KMS-11 (cell line): ENCODE measurements around the gene ZSWIM7.

Source experiments
- H2AFZ ChIP-seq: fragments of 200-600 bp; sonication (generic); 2 replicates; pipeline ENCODE4 v1.6.1; 2016; ENCODE audit warnings: antibody characterized with exemption, mixed run types, low read depth
- H3K27ac ChIP-seq: fragments of 200-600 bp; sonication (generic); 2 replicates; pipeline ENCODE4 v1.6.1; 2016; ENCODE audit warnings: mild to moderate bottlenecking, mixed run types
- H3K27me3 ChIP-seq: fragments of 200-600 bp; sonication (generic); 2 replicates; pipeline ENCODE4 v1.6.1; 2017; ENCODE audit warnings: mild to moderate bottlenecking, low read depth, mixed run types, moderate library complexity; ENCODE audit not compliant: insufficient read depth
- H3K36me3 ChIP-seq: fragments of 200-600 bp; sonication (generic); 2 replicates; pipeline ENCODE4 v1.6.1; 2017; ENCODE audit warnings: mild to moderate bottlenecking, mixed run types; ENCODE audit not compliant: insufficient read depth
- H3K4me1 ChIP-seq: fragments of 200-600 bp; sonication (generic); 2 replicates; pipeline ENCODE4 v1.6.1; 2016; ENCODE audit warnings: mild to moderate bottlenecking, low read depth, mixed run types; ENCODE audit not compliant: poor library complexity, severe bottlenecking
- H3K4me2 ChIP-seq: fragments of 200-600 bp; sonication (generic); 2 replicates; pipeline ENCODE4 v1.7.0; 2016; ENCODE audit warnings: mild to moderate bottlenecking, mixed run types
- H3K4me3 ChIP-seq: fragments of 200-600 bp; sonication (generic); IDR thresholded peaks from 2 replicates; pipeline ENCODE4 v1.6.1; 2017; ENCODE audit warnings: low read depth, low read length, mixed read lengths; ENCODE audit not compliant: insufficient read depth
- H3K79me2 ChIP-seq: fragments of 200-600 bp; sonication (generic); 2 replicates; pipeline ENCODE4 v1.6.1; 2016; ENCODE audit warnings: low read depth, mixed run types; ENCODE audit not compliant: insufficient read depth
- H3K9ac ChIP-seq: fragments of 200-600 bp; sonication (generic); 2 replicates; pipeline ENCODE4 v1.6.1; 2016; ENCODE audit warnings: mild to moderate bottlenecking, mixed run types
- H4K20me1 ChIP-seq: fragments of 200-600 bp; sonication (generic); 2 replicates; pipeline ENCODE4 v1.6.1; 2016; ENCODE audit warnings: mild to moderate bottlenecking, mixed run types; ENCODE audit not compliant: insufficient read depth
- TF ChIP-seq, protein P1 (sequence below): fragments of 200-600 bp; sonication (generic); conservative IDR thresholded peaks from 2 replicates; pipeline ENCODE4 v1.6.1; 2017; ENCODE audit warnings: low read depth, mild to moderate bottlenecking, antibody characterized with exemption, low read length, moderate library complexity, mixed read lengths

The ZSWIM7 gene

DNA sequence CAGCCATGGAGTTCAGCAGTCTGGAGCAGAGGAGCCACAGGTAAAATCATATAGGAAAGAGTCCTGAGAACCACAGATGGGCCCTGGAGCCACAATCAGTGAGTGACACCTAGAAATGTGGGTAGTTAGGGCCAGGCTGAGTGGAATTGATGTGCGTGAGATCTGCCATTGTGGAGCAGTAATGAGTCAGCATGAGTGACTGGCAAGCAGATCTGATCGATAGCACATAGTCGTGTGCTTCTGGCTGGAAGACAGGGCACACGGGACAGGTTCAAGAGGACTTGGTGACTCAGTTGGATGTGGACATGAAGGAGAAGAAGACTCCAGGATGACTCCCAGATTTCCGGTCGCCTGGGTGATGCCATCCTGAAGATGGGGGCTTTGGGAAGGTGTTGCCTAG, 42.3 kb downstream of the ZSWIM7 start:
- Histone ChIP-seq H3K27ac (no peak overlapping the region), H3K79me2 (no peaks in the 10 kb centered on the region), H2AFZ (no peak overlapping the region)

DNA sequence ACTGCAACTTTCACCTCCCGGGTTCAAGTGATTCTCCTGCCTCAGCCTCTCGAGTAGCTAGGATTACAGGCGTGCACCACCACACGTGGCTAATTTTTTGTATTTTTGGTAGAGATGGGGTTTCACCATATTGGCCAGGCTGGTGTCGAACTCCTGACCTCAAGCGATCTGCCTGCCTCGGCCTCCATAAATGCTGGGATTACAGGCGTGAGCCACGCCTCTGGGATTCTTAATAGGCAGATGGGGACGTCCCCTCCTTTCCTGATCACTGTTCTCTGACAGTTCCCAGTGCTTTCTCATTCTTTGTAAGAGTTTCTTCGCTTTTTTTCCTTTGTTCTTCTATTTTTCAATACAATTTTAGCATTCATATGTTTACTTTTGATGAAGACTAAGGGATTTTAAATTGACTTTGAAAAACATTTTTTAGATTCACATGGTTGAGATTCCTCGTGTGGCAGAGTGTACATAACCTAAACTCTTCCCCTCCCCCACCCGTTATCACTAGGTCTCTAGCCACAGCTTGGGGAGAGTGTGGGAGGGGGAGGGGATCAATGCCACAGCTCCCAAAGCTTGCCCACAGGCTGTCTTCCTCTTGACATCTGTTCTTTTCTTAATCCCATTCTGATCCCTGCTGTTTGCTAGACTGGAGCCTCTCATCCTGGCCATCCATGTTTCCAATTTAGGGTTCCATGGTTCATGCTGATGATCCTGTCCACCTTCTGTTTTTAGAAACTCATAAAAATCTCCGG, 43.5 kb downstream of the ZSWIM7 start:
- TF ChIP-seq, protein P1, sequence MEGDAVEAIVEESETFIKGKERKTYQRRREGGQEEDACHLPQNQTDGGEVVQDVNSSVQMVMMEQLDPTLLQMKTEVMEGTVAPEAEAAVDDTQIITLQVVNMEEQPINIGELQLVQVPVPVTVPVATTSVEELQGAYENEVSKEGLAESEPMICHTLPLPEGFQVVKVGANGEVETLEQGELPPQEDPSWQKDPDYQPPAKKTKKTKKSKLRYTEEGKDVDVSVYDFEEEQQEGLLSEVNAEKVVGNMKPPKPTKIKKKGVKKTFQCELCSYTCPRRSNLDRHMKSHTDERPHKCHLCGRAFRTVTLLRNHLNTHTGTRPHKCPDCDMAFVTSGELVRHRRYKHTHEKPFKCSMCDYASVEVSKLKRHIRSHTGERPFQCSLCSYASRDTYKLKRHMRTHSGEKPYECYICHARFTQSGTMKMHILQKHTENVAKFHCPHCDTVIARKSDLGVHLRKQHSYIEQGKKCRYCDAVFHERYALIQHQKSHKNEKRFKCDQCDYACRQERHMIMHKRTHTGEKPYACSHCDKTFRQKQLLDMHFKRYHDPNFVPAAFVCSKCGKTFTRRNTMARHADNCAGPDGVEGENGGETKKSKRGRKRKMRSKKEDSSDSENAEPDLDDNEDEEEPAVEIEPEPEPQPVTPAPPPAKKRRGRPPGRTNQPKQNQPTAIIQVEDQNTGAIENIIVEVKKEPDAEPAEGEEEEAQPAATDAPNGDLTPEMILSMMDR = no peak
- H3K9ac ChIP-seq = no peak overlapping the region
- no peak overlapping the region for H3K27ac ChIP-seq
- no peak overlapping the region for H3K4me2 ChIP-seq
- no peaks in the 10 kb centered on the region for H3K27me3 ChIP-seq
- H3K79me2 ChIP-seq = no peaks in the 10 kb centered on the region
- no peak overlapping the region for H3K4me3 ChIP-seq
- no peaks in the 10 kb centered on the region for H4K20me1 ChIP-seq
- H3K36me3 ChIP-seq = no peaks in the 10 kb centered on the region
- no peak overlapping the region for H2AFZ ChIP-seq
- H3K4me1 ChIP-seq = peaks cover 11% of the 10 kb centered on the region

More for the DNA sequence above, 42.3 kb downstream of the ZSWIM7 start:
- H3K4me2 ChIP-seq = no peak overlapping the region
- H3K4me3 ChIP-seq = no peak overlapping the region
- peaks cover 11% of the 10 kb centered on the region for H3K4me1 ChIP-seq
- no peaks in the 10 kb centered on the region for H3K36me3 ChIP-seq
- H4K20me1 ChIP-seq = no peaks in the 10 kb centered on the region
- no peak overlapping the region for H3K9ac ChIP-seq
- TF ChIP-seq, protein P1 = no peak
- H3K27me3 ChIP-seq = no peaks in the 10 kb centered on the region

DNA sequence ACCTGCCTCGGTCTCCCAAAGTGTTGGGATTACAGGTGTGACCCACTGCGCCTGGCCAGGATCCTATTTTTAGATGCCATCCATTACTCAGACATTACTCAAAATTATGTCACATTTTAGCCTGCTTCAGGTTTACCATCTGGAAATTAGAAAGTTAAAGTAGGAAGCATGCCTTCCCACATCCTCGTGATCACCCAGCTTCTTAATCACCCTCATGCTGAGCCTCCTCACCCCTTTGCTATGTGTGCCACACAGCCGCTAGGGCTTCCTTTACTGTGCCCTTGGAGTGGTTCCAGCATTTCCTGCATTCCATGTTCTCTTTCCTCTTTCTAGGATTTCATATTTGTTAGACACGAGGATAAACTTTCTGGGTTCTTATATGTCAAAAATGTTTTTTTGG, 45.3 kb downstream of the ZSWIM7 start:
- H3K79me2 ChIP-seq = no peaks in the 10 kb centered on the region
- H3K9ac ChIP-seq = no peak overlapping the region
- TF ChIP-seq, protein P1 = no peak
- H4K20me1 ChIP-seq = no peaks in the 10 kb centered on the region
- H3K4me2 ChIP-seq = no peak overlapping the region
- H2AFZ ChIP-seq = no peak overlapping the region
- H3K27me3 ChIP-seq = no peaks in the 10 kb centered on the region
- no peaks in the 10 kb centered on the region for H3K36me3 ChIP-seq
- peaks cover 6% of the 10 kb centered on the region for H3K4me1 ChIP-seq
- no peak overlapping the region for H3K27ac ChIP-seq
- H3K4me3 ChIP-seq = no peak overlapping the region

DNA sequence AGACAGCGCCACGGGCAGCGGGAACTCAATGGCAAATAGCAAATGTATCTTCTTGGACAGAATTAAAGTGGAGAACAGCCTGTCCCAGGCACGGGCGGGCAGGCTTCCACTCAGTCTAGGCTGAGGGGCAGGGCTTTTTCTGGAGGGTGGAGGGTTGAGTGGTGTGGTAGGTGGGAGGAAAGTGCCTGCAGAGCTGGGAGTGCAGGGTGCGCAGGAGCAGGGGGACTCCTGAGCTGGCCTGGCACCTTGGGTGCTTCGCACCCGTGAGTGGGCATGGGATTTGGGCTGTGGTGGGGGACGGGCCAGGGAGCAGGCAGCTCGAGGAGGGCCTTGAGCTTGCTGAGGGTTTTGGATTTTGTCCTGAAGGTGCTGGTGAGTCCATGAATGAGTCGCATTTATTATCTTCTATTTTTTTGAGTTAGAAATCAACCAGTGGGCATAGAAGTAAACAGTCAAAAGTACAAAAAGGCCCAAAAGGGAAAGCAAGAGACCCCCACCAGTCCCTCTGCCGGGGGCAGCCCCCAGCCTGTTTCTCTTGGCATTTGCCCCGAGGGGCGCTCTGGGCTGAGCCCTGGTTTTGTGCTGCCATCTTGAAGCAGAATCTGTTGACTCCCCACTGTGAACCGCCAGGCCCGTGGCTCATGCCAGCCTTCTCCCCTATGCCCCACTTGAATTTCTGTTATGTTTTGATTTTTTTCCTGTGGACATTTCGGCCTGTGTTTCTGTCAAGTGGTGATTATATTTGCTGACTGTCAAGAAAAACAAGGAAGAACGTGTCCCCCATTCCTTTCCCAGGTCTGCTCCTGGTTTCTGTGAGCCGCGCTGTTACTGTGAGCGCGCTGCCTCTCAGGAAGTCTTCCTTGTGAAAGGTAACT, 46.4 kb downstream of the ZSWIM7 start:
- no peaks in the 10 kb centered on the region for H3K79me2 ChIP-seq
- H3K4me2 ChIP-seq = no peak overlapping the region
- H2AFZ ChIP-seq = no peak overlapping the region
- H3K27ac ChIP-seq = no peak overlapping the region
- TF ChIP-seq, protein P1 = no peak
- H3K27me3 ChIP-seq = no peaks in the 10 kb centered on the region
- H4K20me1 ChIP-seq = no peaks in the 10 kb centered on the region
- no peak overlapping the region for H3K4me3 ChIP-seq
- H3K4me1 ChIP-seq = no peaks in the 10 kb centered on the region
- no peaks in the 10 kb centered on the region for H3K36me3 ChIP-seq
- no peak overlapping the region for H3K9ac ChIP-seq
